K562 (cell line): ENCODE data around the gene TAPBPL. TPM values are rescaled to one million over a fixed set of nuclear protein-coding genes. Genes with fewer than 3 reads are reported as not detected.

Experiments
- ATAC-seq: fragments of 200-7000 bp; cut with Tn5 transposase; 3 replicates; pipeline ENCODE4 v1.9.1; 2020; ENCODE audit warnings: moderate library complexity
- BruUV-seq: library from RNA; stranded (reverse); fragments of 400-500 nt; replicated peaks from 2 replicates; lab custom pipeline; 2021; lab: Mats Ljungman, UMichigan
- CTCF ChIA-PET: fragments of 300-600 bp; formaldehyde crosslinking; extraction: SDS; loops from one replicate; lab custom pipeline; 2021; ENCODE audit warnings: low intra/inter-chr PET ratio; lab: Yijun Ruan, JAX
- POLR2A ChIA-PET: fragments of 300-600, 350-650 bp; sonication (Branson Sonifier 250); formaldehyde crosslinking; extraction: SDS; loops from one replicate; lab custom pipeline; 2021; ENCODE audit warnings: antibody characterized with exemption, inconsistent platforms; lab: Yijun Ruan, JAX
- DNase-seq, 4 experiments: peaks; one replicate each; pipeline versions ENCODE4 v3.0.0 to v3.0.0-alpha.2; 2011 to 2018; ENCODE audit warnings: low spot score in 3 of 4, mixed read lengths in 3 of 4; ENCODE audit errors: extremely low read depth in 1 of 4
- FAIRE-seq: peaks from 2 replicates; lab custom pipeline; 2011; peaks lifted over from hg19 to GRCh38; lab: Jason Lieb, UNC
- H2AFZ ChIP-seq: 2 replicates; pipeline ENCODE4 v1.6.0; 2011; ENCODE audit warnings: low read depth, low read length, control low read depth, inconsistent platforms
- H3K27ac ChIP-seq: fragments of 200-600 bp; 3 replicates; pipeline ENCODE4 v1.8.0; 2011; ENCODE audit warnings: low read depth, mild to moderate bottlenecking, control low read depth, inconsistent platforms, low read length, moderate library complexity, mixed read lengths; ENCODE audit errors: extremely low read depth
- H3K27me3 ChIP-seq, 2 experiments: fragments of 300-600 bp in 1 of 2; 2 replicates in 1 of 2; 3 replicates in 1 of 2; pipeline versions ENCODE4 v1.6.0 to v1.8.0; 2011; ENCODE audit warnings: inconsistent platforms in 2 of 2, low read length in 2 of 2, mild to moderate bottlenecking in 1 of 2, mixed read lengths in 1 of 2, moderate library complexity in 1 of 2; ENCODE audit not compliant: control insufficient read depth in 2 of 2, insufficient read depth in 2 of 2
- H3K36me3 ChIP-seq: fragments of 300-600 bp; 3 replicates; pipeline ENCODE4 v1.8.0; 2011; ENCODE audit warnings: mild to moderate bottlenecking, low read length, inconsistent platforms; ENCODE audit not compliant: control insufficient read depth, insufficient read depth
- H3K4me1 ChIP-seq, 2 experiments: fragments of 200-600 bp in 1 of 2; replicated peaks in 1 of 2; 2 replicates in 1 of 2; 3 replicates in 1 of 2; pipeline versions ENCODE4 v1.5.1 to v1.8.0; 2011; ENCODE audit warnings: inconsistent platforms in 2 of 2, low read length in 2 of 2, mild to moderate bottlenecking in 1 of 2, mixed read lengths in 1 of 2, moderate library complexity in 1 of 2; ENCODE audit not compliant: control insufficient read depth in 2 of 2, insufficient read depth in 2 of 2
- H3K4me2 ChIP-seq: 2 replicates; pipeline ENCODE4 v1.6.1; 2011; ENCODE audit warnings: low read length, control low read depth, inconsistent platforms, mixed read lengths; ENCODE audit not compliant: insufficient read depth
- H3K4me3 ChIP-seq: fragments of 200-600 bp; sonication (generic), shearing (Covaris generic); 2 replicates; pipeline ENCODE4 v1.5.1; 2016; ENCODE audit warnings: control low read depth, inconsistent platforms
- H3K79me2 ChIP-seq: fragments of 200-600 bp; 3 replicates; pipeline ENCODE4 v1.8.0; 2011; ENCODE audit warnings: low read length, inconsistent platforms; ENCODE audit not compliant: control insufficient read depth, insufficient read depth
- H3K9ac ChIP-seq, 2 experiments: 2 replicates each; pipeline versions ENCODE4 v1.6.0 to v1.6.1; 2011; ENCODE audit warnings: low read depth in 2 of 2, low read length in 2 of 2, control low read depth in 1 of 2, inconsistent platforms in 1 of 2, mild to moderate bottlenecking in 1 of 2, mixed read lengths in 1 of 2; ENCODE audit not compliant: insufficient read depth in 1 of 2
- H3K9me1 ChIP-seq: one replicate; pipeline ENCODE4 v1.6.0; 2011; ENCODE audit warnings: inconsistent platforms, mild to moderate bottlenecking, low read length, moderate library complexity; ENCODE audit not compliant: control insufficient read depth, insufficient read depth
- H3K9me3 ChIP-seq: replicated peaks from 2 replicates; pipeline ENCODE4 v1.5.1; 2011; ENCODE audit warnings: low read depth, low read length, inconsistent platforms; ENCODE audit not compliant: control insufficient read depth, insufficient read depth
- H4K20me1 ChIP-seq: replicated peaks from 2 replicates; pipeline ENCODE4 v1.6.1; 2011; ENCODE audit warnings: low read length, inconsistent platforms, mixed read lengths; ENCODE audit not compliant: control insufficient read depth, insufficient read depth
- CBX1 ChIP-seq: sonication (generic); IDR thresholded peaks from 2 replicates; pipeline ENCODE4 v1.6.1; 2016; ENCODE audit warnings: antibody characterized with exemption, low read depth, mild to moderate bottlenecking
- FOSL1 ChIP-seq: fragments of 200-800 bp; sonication (Bioruptor generic); conservative IDR thresholded peaks from 2 replicates; pipeline ENCODE4 v1.6.1; 2016; ENCODE audit warnings: missing genetic modification characterization, missing compliant biosample characterization
- THRB ChIP-seq: fragments of 450-650 bp; formaldehyde crosslinking; conservative IDR thresholded peaks from 2 replicates; pipeline ENCODE4 v1.4.0; 2022; ENCODE audit warnings: mild to moderate bottlenecking, missing genetic modification characterization
- U2AF2 ChIP-seq: fragments of 200-400 bp; formaldehyde crosslinking; optimal IDR thresholded peaks from 2 replicates; pipeline ENCODE3; 2017; ENCODE audit warnings: low read depth, mild to moderate bottlenecking, low read length
- ZNF274 ChIP-seq: IDR thresholded peaks from 2 replicates; pipeline ENCODE4 v1.6.1; 2011; ENCODE audit warnings: low read depth, mild to moderate bottlenecking, low read length, moderate library complexity, borderline replicate concordance
- ZNF75A ChIP-seq: fragments of 450-650 bp; formaldehyde crosslinking; IDR thresholded peaks from 2 replicates; pipeline ENCODE4 v1.4.0; 2020; ENCODE audit warnings: mild to moderate bottlenecking
- WGBS: fragments of 100-300 bp; shearing (Covaris generic); methylation state at CpG from one replicate; pipeline ENCODE4 v1.1.6; 2016; ENCODE audit warnings: low coverage, mixed read lengths; ENCODE audit not compliant: insufficient coverage; ENCODE audit errors: missing lambda C conversion rate; 5-methylcytosine and 5-hydroxymethylcytosine counted together
- in situ Hi-C: fragments of 300-500 bp; cut with MboI; formaldehyde crosslinking; loops from 4 replicates; pipeline ENCODE4 v1.15.0; 2018; ENCODE audit warnings: inconsistent platforms, mixed read lengths
- intact Hi-C: fragments of 100-400 bp; cut with micrococcal nuclease; formaldehyde crosslinking; loops from 2 replicates; pipeline ENCODE4 v1.14.2; 2022
- polyA plus RNA-seq, 8 experiments: library from polyadenylated mRNA; depleted of rRNA in 4 of 8; stranded (reverse) in 5 of 8; unstranded in 3 of 8; fragments of >200 nt; fragmentation: Nextera tagmentation in 2 of 8; fragmentation: Illumina TruSeq in 1 of 8; extraction: Ambion mirVana in 2 of 8; extraction: Trizol in 1 of 8; gene quantifications; 2 replicates each; pipeline versions ENCODE4 v1.2.1 to v1.2.3, GENCODE V29; 2011 to 2014; ENCODE audit warnings: inconsistent platforms in 1 of 8, missing spikeins in 1 of 8
- total RNA-seq, 7 experiments: library from RNA; depleted of rRNA in 6 of 7; stranded (reverse); fragments of >200 nt in 6 of 7; fragmentation: Illumina TruSeq in 2 of 7; extraction: Trizol in 2 of 7; gene quantifications; 2 replicates each; pipeline versions ENCODE4 v1.2.1 to v1.2.3, GENCODE V29; 2011 to 2021; ENCODE audit warnings: low replicate concordance in 1 of 7

Gene TAPBPL
- total and polyA plus RNA-seq, 9 of the 15 experiments (the other 6 are each of a cell fraction or from before 2014, with no cell fraction given), result 0.29 to 1.6 (median 0.45) TPM

DNA sequence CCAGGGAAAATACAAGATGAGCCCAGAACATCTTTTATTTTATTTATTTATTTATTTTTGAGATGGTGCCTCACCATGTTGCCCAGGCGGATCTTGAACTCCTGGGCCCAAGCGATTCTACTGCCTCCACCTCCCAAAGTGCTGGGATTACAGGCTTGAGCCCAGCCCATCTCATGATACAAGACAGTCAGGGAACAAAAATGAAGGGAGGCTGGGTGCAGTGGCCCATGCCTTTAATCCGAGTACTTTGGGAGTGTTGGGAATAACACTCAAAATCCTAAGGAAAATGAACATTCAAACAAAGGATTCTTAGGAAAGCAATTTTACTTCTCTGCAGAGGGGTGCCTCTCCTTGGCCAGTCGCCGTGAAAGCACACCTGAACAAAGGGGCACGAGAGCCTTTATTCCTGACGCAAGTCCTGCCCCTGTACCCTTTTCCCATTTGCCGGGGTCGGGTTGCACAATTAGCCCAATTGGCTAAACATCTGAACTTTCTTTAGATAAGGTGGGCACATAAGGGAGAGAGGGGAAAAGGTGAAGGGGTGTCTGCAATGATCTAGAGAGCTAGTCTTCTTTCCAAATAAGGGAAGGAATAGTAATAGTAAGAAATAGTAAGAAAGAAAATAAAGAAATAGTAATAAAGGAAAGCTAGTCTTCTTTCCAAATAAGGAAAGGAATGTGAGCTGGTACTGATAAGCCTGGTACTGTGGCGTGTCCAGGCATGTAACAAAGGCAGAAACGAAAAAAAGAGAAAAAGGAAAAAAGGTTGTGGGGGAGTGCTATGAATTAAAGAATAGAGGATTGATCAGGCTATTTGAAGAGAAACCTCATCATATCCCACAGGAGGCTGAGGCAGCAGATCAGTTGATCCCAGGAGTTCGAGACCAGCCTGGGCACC is 55.5 kb downstream of the TAPBPL start:
- intact Hi-C loops (no loop called here), in situ Hi-C loops (no loop called here)
- BruUV-seq, result no TSS peak
- Histone ChIP-seq H3K79me2 (peaks cover 10% of the 10 kb centered on the region; the same call in 2 of the 3 replicates), H3K9me1 (no peaks in the 10 kb centered on the region), H3K4me2 (no peak overlapping the region), H3K4me3 (no peak overlapping the region), H3K9me3 (no peaks in the 10 kb centered on the region), H2AFZ (no peak overlapping the region), H3K27me3 (no peaks in the 10 kb centered on the region), H3K36me3 (peaks cover 49% of the 10 kb centered on the region), H3K27ac (no peak overlapping the region), H4K20me1 (0 out of 2 replicates have a peak, but pooled peaks cover under 1% of the 10 kb centered on the region), H3K9ac (no peak overlapping the region), H3K4me1 (no peaks in the 10 kb centered on the region; a peak in 1 of 5 replicates)
- TF ChIP-seq U2AF2 (no peak), FOSL1 (tag) (no peak), ZNF75A (CRISPR knock-in tag) (no peak), ZNF274 (no peak), CBX1 (no peak), THRB (CRISPR knock-in tag) (no peak)
- FAIRE-seq (no peak), ATAC-seq (no peak), DNase-seq (no peak)
- ChIA-PET POLR2A (interaction anchor here (0.7 to 1.1 kb wide), 3 partner anchors 12 to 27 kb away, joined by 3 read pairs; partner anchors contain the start of gene GAPDH), CTCF (interaction anchor here (0.6 kb wide), 1 partner anchor 101 kb away, joined by 3 read pairs; no protein-coding TSS in a partner anchor)
- whole genome bisulfite sequencing, result 90% methylated on average over 11 of the region's 12 CpGs
